Hematopoietic multipotent progenitor cell treated with erythropoietin and hydrocortisone succinate and interleukin-3 and kit ligand, for 15 days (in vitro differentiated cells): ENCODE data around the gene IL17C.

Experiments used
- DNase-seq: peaks from one replicate; pipeline ENCODE4 v3.0.0-alpha.2; 2015; ENCODE audit warnings: low spot score

The IL17C gene

GRCh38 chr16:88610080-88610479, 28.3 kb upstream of the IL17C start:
- no peak for DNase-seq

- DNase-seq, result no peak
Measured at GRCh38 chr16:88610909-88611812, 27.2 kb upstream of the IL17C start.

- DNase-seq, result no peak
Measured at GRCh38 chr16:88613293-88613692, 25.1 kb upstream of the IL17C start.

DNA sequence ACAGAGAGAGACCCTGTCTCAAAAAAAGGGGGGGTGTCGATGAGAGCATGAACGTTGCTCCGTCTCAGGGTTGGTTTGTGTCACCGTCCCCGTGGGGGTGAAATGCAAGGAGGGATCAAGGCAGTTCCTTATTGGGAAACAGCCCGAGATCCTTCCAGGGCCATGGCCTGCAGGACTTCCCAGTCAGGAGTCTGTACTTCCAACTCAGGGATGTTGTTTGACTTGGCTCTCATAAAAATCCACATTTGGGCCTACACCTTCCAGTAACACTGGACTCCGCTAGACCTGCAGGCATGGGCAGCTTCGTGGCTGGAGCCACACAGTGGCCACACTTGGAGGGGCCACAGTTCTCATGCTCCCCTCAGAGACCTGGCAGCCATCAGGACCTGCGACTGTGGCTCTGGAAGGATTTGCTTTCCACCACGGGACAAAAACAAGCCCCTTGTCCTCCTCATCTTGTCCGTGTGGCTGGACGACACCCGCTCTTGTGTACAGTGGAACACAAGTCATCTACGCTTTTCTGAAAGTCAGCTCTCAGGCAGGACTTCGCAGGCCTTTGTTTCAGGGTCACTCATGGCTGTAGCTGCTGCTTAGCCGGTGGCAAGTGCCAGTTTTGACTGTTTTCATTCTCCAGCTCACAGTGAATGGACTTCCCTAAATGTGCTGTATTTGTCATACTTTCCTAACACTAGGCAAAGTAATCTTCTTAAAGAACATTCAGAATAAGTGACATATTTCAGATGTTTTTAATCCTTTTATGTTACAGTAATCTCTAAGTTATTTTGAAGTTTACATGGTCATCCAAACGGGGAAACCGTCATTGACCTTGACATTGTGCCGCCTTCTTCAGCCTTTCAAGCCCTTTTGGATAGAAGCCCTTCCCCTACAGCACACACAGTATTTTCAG, 24.2 kb upstream of the IL17C start:
- no peak for DNase-seq

GRCh38 chr16:88614818-88615580, 23.4 kb upstream of the IL17C start:
- no peak for DNase-seq

GRCh38 chr16:88616320-88616719, 22.1 kb upstream of the IL17C start:
- no peak for DNase-seq

DNA sequence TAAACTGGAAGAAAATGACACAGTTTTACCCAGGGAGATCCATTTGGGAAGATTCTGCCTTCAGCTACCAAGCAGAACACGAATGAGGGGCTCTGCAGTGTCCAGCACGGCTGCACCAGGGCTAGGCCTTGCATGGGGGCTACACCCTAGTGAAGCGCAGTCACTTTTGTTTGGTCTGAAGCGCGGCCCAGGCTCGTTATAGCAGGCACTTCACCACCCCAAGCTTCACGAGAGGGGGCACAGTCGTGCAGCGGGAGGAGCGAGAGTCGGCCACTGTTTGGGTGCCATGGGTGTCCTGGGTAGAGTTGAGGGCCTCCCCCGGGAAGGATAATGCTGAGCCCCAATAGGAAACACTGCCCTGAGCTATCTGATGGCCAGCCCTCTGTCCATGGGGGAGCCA, 21.6 kb upstream of the IL17C start:
- DNase-seq, result no peak

GRCh38 chr16:88617268-88618031, 20.9 kb upstream of the IL17C start:
- no peak for DNase-seq

- DNase-seq, result no peak
Measured at GRCh38 chr16:88618182-88618955, 20.0 kb upstream of the IL17C start.

DNA sequence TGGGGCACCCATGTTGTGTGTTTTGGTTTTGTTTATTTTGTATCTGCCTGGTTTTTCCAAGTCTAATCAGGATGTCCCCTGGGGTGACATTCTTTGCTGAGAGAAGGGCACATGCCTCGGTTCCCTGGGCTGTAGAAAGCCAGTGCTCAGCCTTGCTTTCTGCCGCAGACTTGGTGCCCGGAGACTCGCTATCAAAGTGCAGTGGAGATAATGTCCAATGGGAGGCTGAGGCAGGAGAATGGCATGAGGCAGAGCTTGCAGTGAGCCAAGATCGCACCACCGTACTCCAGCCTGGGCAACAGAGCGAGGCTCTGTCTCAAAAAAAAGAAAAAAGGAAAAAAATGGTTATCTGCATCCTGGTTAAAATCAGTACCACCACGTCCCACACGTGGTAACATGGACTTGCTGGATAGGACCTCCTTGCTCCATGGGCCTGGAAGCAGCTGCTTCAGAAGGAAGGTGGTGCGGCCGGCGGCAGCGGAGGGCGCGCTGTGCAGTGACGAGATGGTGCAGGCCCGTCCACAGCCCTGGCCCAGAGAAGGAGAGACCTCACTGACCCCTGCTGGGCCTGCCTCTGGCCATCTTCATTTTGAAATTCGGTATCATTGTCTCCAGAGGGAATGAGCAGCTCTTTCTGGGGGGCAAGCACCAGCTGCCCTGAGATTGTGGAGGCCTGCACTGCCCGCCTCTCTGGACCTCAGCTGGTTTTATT, 19.3 kb upstream of the IL17C start:
- no peak for DNase-seq

DNA sequence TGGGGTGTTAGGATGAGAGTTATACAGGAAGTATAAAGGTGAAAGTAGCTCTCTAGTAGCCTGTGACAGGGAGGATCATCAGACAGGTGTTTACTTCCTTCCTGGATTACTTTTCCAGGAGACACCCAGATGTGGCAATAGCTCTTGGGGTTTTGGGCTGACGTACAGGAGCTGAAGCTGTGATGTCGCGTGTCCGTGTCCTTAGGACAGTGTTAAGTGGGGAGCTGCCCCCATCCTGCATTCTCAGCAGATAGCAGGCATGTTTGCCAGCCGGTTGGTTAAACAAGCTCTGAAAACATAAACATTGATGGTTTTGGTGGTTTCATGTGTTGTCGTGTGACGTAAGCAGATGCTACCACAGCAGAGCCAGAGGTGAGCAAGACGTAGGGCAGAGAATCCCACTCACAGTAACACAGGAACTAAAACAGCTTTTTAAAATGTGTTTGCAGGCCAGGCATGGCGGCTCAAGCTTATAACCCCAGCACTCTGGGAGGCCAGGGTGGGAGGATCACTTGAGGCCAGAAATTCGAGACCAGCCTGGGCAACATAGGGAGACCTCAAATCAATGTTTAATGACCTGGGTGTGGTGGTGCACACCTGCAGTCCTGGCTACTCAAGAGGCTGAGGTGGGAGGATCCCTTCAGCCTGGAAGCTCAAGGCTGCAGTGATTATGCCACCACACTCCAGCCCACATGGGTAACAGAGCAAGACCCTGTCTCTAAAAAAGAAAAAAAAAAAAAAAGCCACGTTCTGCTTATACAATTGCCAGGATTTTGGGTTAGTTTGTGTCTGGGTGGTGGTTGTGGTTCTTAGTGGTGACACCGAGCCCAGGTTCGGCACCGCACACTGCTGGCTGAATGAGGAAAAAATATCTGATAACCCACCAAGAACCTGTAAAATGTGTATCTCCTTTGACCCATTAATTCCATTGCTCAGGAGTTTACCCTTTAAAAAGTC, 18.2 kb upstream of the IL17C start:
- DNase-seq, result no peak

DNA sequence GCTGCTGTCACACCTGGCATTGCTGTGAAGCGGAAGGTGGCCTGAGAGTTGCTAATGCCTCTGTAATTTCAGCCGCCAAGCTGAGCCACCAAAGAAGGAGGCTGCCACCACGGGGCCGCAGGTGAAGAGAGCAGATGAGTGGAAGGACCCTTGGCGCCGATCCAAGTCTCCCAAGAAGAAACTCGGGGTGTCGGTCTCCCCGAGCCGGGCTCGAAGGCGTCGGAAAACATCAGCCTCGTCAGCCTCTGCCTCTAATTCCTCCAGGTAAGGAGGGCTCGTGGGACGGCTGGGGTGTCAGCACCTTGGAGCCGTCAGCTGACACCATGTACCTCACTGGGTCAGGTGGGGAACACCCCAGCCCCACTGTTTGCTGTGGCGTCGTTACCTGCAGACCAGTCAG, 16.2 kb upstream of the IL17C start:
- DNase-seq, result no peak

GRCh38 chr16:88622866-88623265, 15.5 kb upstream of the IL17C start:
- DNase-seq, result no peak

DNA sequence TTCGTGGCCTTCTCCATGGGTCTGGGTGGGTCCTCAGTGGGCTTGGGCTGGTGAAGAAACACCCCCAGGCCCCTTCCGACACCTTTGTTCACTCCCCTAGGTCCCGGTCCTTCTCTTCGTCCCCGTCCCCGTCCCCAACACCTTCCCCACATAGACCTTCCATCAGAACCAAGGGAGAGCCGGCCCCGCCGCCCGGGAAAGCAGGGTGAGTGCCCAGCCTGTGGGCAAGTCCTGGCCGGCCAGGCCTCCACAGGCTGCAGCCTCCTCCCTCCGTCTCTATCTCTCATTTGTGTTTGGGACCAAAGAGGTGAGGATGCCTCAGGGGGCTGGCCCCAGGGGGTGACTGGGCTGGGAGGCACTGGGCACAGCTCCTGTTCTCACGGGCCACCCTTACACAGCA, 14.5 kb upstream of the IL17C start:
- DNase-seq, result no peak

DNA sequence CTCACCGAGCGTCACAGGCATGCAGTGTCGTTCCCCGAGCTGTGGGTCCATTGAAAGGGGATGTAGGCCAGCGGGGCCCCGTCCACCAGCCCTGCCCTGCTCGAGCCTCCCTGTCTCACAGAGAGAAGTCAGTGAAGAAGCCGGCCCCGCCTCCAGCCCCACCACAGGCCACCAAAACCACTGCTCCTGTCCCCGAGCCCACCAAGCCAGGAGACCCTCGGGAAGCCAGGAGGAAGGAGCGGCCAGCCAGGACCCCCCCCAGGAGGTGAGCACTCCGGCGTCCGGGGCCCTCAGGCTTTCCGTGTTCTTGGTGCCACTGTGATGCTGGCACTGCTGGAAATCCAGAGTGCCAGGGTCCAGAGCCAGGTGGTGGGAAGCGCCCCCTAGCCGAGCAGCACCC, 13.9 kb upstream of the IL17C start:
- no peak for DNase-seq

GRCh38 chr16:88624977-88625576, 13.3 kb upstream of the IL17C start:
- no peak for DNase-seq

- no peak for DNase-seq
Measured at GRCh38 chr16:88626646-88627045, 11.7 kb upstream of the IL17C start.
